H1 (cell line): Measurements from ENCODE around the gene DLEC1. TPM values are rescaled to one million over a fixed set of nuclear protein-coding genes. Genes with fewer than 3 reads are reported as not detected.

ENCODE experiments used
- BACH1 ChIP-seq: IDR thresholded peaks from 2 replicates; pipeline ENCODE4 v1.6.1; 2012; ENCODE audit warnings: low read length, improper control_type of control experiment
- CBX8 ChIP-seq: fragments of 300-800, 300-1000 bp; sonication (generic); IDR thresholded peaks from 2 replicates; pipeline ENCODE4 v1.7.1; 2016; ENCODE audit warnings: low read depth, low read length, borderline replicate concordance
- CEBPB ChIP-seq: IDR thresholded peaks from 2 replicates; pipeline ENCODE4 v1.6.1; 2012; ENCODE audit warnings: low read depth, low read length
- CHD7 ChIP-seq: fragments of 300-600 bp; sonication (generic); IDR thresholded peaks from 2 replicates; pipeline ENCODE4 v1.7.1; 2012; ENCODE audit warnings: low read length, moderate library complexity, mild to moderate bottlenecking, inconsistent platforms; ENCODE audit not compliant: insufficient replicate concordance
- NANOG ChIP-seq: IDR thresholded peaks from 2 replicates; pipeline ENCODE4 v1.6.1; 2011; ENCODE audit warnings: low read length, low read depth, mild to moderate bottlenecking, inconsistent platforms; ENCODE audit not compliant: insufficient read depth, poor library complexity, severe bottlenecking
- SIRT6 ChIP-seq: IDR thresholded peaks from one replicate; pipeline ENCODE4 v1.7.1; 2012; ENCODE audit warnings: low read length, inconsistent platforms
- polyA plus RNA-seq, 7 experiments: library from polyadenylated mRNA; depleted of rRNA in 3 of 7; stranded (reverse) in 5 of 7; unstranded in 2 of 7; fragments of >200 nt in 5 of 7; fragments of 200-250 nt in 2 of 7; gene quantifications; 1 replicate in 5 of 7; 2 replicates in 1 of 7; 4 replicates in 1 of 7; pipeline versions ENCODE4 v1.2.1 to v1.2.3, GENCODE V29; 2011 to 2013; ENCODE audit warnings: missing spikeins in 2 of 7, mixed read lengths in 2 of 7
- total RNA-seq: library from RNA; stranded (reverse); fragmentation: NEBNext Ultra II Directional; extraction: Animal tissue kit (Norgen Biotek cat#: 25700); gene quantifications from 2 replicates; pipeline ENCODE4 v1.2.1, GENCODE V29; 2021

DLEC1 gene
- total and polyA plus RNA-seq, 2 of the 8 experiments (the other 6 are each of a cell fraction or from before 2014, with no cell fraction given), result 0.26 to 0.76 TPM

- no peak for TF ChIP-seq SIRT6
- TF ChIP-seq CHD7, result no peak
- no peak for TF ChIP-seq BACH1
- no peak for TF ChIP-seq CBX8
- no peak for TF ChIP-seq CEBPB
- TF ChIP-seq NANOG, result no peak
These were observed 102.4 kb downstream of the DLEC1 start (continued) for GRCh38 chr3:38141173-38141951.
